ENCODE measurements around the gene ISG20.

GRCh38 chr15:88630798-88631463 is 7.9 kb upstream of the ISG20 start:
- TF ChIP-seq CTCF (IDR thresholded peaks at IDR 0.05) (no peak), POLR2A (IDR thresholded peaks at IDR 0.05) (no peak)

All from thyroid gland (tissue), 4 donors.